ENCODE results near the gene GOLPH3L.
"Not testable (repeated sequence)": the region's sequence is repeated elsewhere in the genome, so short reads cannot be mapped to it uniquely, and the experiment has no call there.

GOLPH3L gene

DNA sequence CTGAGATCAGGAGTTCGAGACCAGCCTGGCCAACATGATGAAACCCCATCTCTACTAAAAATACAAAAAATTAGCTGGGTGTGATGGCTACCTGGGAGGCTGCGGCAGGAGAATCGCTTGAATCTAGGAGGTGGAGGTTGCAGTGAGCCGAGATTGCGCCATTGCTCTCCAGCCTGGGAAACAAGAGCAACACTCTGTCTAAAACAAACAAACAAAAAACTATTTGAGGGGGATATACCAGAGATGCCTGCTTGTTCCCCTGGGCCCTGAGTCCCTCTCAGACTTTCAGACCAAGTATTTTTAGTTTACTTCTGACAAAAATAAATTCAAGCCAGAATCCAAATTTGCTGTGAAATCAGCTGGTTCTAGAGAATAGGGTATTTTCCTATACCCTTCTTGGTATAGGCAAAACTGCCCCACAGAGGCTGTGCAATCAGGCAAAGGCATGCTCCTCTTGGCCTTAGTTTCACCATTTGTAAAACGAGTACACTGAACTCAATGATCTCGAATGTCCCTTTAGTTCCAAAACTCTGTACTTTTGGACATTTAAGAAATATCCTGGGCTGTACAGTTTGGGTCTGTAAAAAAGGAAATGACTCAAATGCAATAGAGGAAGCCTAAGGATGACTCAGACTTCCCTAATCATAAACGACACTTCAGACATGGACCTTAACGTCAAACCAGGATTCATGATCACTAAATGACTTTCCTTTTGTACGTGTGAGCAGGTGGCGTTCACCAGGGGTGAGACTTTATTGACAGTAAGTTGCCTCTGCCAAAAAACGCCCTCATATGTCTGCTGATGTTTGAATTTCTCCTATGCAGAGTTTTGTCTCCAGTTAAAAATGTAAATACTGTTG, 83.7 kb downstream of the GOLPH3L start:
- DNase-seq = peak; percentile 81

DNA sequence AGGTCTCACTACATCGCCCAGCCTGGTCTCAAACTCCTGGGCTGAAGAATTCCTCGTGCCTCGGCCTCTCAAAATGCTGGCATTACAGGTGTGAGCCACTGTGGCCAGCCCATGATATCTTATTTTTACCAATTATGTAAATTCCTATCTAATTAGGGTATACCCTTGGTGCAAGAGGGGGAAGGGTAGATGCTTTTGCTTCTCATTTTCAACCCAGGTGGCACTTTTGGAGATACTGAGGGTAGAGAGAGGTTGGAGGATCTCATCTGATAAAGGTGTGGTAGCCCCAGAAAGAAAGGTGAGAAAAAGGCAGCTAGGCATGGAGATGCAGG, 85.0 kb downstream of the GOLPH3L start:
- DNase-seq = no peak

DNA sequence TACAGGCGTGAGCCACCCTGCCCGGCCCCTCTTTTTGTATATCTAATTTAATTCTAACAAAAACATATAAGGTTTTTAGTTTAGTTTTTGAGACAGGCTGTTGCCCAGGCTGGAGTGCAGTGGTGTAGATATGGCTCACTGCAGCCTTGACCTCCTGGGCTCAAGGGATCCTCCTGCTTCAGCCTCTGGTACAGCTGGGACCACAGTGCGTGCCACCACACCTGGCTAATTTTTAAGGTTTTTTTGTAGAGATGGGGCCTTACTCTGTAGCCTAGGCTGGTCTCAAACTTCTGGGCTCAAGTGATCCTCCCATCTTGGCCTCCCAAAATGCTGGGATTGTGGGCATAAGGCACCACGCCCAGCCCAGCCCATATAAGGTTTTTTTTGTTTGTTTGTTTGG, 86.4 kb downstream of the GOLPH3L start:
- no peak for DNase-seq

DNA sequence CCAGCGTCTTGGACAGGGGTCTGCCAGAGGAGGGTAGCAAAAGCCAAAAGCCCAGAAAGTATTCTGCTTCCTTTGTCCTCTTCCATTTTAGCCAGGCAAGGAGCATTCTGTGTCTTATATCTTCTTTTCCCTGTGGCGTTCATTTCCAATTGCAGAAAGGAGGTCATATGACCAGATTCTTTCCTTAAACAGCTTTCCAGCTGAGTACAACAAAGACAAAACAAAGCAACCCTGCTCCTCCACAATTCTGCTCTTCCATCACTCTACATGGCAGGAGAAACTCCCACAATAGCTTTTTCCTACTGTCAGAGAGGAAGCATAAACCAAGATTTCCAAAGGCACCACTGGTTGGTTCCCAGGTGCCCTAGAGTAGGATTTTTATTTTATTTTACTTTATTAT, 87.2 kb downstream of the GOLPH3L start:
- DNase-seq = no peak

DNA sequence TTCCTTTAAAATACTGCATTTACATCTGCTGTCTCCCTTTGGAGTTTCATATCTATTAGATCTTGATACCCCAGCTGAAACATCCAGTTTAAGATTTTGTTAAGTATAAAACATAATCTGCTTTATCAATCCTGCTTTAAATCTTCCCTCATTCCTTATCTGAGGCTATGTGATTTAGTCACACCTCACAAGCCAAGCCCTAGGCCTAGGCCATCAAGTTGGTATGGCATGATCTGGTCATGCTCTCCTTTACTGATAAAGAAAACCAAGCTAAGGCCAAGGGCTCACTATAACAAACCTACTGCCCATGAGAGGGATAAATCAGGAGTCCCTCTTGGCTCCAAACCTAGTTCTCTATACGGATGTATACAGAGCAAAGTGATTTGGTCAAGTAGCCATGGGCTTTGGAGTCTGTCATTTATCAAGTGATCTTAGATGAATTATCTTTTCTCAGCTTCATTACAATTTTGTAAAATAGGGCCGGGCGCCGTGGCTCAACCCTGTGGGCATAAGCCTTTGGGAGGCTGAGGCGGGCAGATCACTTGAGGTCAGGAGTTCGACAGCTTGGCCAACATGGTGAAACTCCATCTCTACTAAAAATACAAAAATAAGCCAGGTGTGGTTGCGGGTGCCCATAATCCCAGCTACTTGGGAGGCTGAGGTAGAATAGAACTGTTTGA, 90.4 kb downstream of the GOLPH3L start:
- no peak for DNase-seq

DNA sequence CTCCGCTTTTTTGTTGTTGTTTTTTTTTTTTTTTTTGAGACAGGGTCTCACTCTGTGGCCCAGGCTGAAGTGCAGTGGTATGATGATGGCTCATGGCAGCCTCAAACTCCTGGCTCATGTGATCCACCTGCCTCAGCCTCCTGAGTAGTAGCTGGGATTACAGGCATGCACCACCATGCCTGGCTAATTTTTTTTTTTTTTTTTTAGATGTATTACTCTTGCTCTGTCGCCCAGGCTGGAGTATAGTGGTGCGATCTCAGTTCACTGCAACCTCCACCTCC, 91.6 kb downstream of the GOLPH3L start:
- not testable (repeated sequence) for DNase-seq

DNA sequence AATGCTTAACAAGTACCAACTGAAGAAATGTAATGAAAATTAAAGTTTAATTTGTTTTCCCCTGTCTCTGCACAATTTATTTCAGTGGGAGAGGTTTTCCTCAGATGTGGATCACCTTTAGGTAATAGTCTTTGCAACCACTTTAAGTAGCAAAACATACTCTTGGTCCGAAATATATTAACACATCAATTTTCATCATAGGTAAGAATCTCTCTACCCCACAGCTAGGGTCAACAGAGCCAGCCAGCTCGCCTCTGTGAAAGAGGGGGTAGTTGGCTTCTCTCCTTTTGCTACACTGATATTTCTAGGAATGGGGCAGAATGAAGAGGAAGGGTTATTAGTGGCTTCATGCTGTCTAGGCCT, 92.7 kb downstream of the GOLPH3L start:
- DNase-seq = no peak

DNA sequence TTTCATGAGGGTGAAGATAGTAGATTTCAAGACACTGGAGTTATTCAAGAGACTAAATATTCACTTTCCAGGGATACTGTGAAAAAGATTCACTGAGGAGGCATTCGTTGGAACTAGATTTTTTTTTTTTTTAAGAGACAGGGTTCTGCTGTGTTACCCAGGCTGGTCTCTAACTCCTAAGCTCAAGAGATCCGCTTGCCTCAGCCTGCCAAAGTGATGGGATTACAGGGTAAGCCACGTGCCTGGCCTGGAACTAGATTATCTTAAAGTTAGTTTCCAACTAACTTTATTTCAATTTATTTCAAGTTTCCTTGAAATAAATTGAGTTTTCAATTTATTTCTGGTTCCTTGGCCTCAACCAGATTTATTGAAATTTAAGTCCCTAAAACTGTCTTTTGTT, 93.2 kb downstream of the GOLPH3L start:
- no peak for DNase-seq

DNA sequence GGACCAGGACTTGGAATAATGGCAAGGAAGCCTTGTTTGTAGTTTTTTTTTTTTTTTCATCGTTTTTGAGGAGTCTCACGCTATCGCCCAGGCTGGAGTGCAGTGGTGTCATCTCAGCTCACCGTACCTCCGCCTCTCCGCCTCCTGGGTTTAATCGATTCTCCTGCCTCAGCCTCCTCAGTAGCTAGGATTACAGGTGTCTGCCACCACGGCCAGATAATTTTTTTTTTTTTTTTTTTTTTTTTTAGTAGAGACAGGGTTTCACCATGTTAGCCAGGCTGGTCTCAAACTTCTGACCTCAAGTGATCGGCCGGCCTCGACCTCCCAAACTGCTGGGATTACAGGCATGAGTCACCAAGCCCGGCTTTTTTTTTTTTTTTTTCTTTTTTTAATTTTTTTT, 94.6 kb downstream of the GOLPH3L start:
- not testable (repeated sequence) for DNase-seq

DNA sequence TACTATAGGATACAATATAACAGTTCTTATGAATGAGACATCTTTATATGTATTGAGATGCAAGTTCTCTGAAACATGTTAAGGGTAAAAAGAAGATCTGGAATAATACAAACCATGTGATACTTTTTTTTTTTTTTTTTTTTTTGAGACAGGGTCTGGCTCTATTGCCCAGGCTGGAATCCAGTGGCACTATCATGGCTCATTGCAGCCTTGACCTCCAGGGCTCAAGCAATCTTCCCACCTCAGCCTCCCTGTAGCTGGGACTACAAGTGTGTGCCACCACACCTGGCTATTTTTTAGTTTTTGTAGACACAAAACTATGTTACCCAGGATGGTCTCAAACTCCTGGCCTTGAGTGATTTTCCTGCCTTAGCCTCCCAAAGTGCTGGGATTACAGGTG, 95.4 kb downstream of the GOLPH3L start:
- DNase-seq = no peak

DNA sequence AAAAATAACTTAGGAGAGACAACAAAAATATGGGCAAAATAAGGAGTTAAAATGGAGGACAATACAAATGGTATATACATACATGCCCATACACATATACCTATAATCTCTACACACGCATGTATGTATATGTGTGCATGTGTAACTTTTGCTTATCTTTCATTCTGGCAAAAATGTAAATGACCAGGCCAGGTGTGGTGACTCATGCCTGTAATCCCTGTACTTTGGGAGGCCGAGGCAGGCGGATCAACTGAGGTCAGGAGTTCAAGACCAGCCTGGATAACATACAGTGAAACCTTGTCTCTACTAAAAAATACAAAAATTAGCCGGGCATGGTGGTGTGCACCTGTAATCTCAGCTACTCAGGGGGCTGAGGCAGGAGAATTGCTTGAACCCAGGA, 98.6 kb downstream of the GOLPH3L start:
- not testable (repeated sequence) for DNase-seq

DNA sequence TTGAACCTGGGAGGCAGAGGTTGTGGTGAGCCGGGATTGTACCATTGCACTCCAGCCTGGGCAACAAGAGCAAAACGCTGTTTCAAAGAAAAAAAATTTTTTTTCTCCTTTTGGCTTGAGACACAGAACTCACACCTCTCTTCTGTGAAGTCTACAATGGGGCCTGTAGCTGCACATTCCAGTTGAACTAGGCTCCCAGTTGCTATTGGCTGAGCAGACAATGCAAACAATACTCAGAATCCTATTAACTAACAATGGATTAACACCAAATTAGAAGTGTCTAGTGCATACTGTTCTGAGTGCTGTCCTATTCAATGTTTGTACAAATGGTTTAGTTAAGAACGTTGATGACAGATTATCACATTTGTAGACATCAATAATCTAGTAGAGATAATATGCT, 100.0 kb downstream of the GOLPH3L start:
- DNase-seq = no peak

All from fibroblast of skin of back (primary cell).